ENCODE measurements around the gene PRKCA. TPM values are rescaled to one million over a fixed set of nuclear protein-coding genes. Genes with fewer than 3 reads are reported as not detected.

Gene PRKCA
- total and polyA plus RNA-seq, 9 of the 15 experiments (the other 6 are each of a cell fraction or from before 2014, with no cell fraction given), result 3.2 to 33.0 (median 17.8) TPM

DNA sequence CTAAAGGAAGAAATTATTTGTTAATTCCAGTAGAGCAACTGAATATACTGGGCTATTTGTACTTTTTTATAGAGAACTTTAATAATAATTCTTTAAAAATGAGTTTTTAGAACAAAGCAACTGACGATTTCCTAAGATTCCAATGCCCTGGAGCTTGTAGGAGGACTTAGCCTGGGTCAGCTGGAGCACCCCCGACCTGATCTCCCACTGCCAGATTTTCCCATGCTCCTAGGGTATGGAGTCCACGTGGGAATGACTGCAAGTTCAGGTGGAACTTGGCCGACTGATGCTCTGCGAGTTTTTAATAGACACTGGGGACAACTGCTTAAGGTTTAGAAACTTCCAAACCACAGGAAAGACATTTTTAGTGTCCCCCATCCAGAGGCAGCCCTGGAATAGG is 507.0 kb downstream of the PRKCA start:
- ChIA-PET CTCF (ENCODE audit: low intra/inter-chr PET ratio) (no interaction called here), POLR2A (no interaction called here)
- 28% methylated on average over 5 of the region's 5 CpGs for WGBS (ENCODE audit: insufficient coverage, low coverage, missing lambda C conversion rate)

More for the DNA sequence above, 507.0 kb downstream of the PRKCA start:
- Histone ChIP-seq H3K4me3 (no peak overlapping the region), H3K27me3 (ENCODE audit: control insufficient read depth in 2 of 2, insufficient read depth in 2 of 2, low read length in 2 of 2) (peaks cover 0 to 17% of the 10 kb centered on the region in 2 experiments; a peak in 2 of 5 replicates), H3K36me3 (ENCODE audit: control insufficient read depth, insufficient read depth, low read length) (no peaks in the 10 kb centered on the region), H3K9me1 (ENCODE audit: control insufficient read depth, insufficient read depth, low read length) (no peaks in the 10 kb centered on the region), H2AFZ (ENCODE audit: low read depth, low read length) (no peak overlapping the region), H3K79me2 (ENCODE audit: control insufficient read depth, insufficient read depth, low read length) (no peaks in the 10 kb centered on the region), H3K4me2 (ENCODE audit: insufficient read depth, low read length) (no peak overlapping the region), H3K9me3 (replicated peaks; ENCODE audit: control insufficient read depth, insufficient read depth, low read depth, low read length) (no peaks in the 10 kb centered on the region), H3K4me1 (replicated peaks in 1 of 2; ENCODE audit: control insufficient read depth in 2 of 2, insufficient read depth in 2 of 2, low read length in 2 of 2) (no peaks in the 10 kb centered on the region), H3K27ac (ENCODE audit: extremely low read depth, low read depth, low read length) (no peak overlapping the region), H3K9ac (ENCODE audit: insufficient read depth in 1 of 2, low read depth in 2 of 2, low read length in 2 of 2) (no peak overlapping the region), H4K20me1 (replicated peaks; ENCODE audit: control insufficient read depth, insufficient read depth, low read length) (no peaks in the 10 kb centered on the region)
- TF ChIP-seq HMGN3 (IDR thresholded peaks at IDR 0.05; ENCODE audit: borderline replicate concordance, extremely low read depth, insufficient read length, low read depth, low read length) (no peak), RBM25 (IDR thresholded peaks at IDR 0.05; ENCODE audit: low read depth, low read length, severe bottlenecking) (no peak), ATF7 (IDR thresholded peaks at IDR 0.05) (no peak), CBX5 (IDR thresholded peaks at IDR 0.05; ENCODE audit: borderline replicate concordance, low read depth) (no peak), SIX5 (IDR thresholded peaks at IDR 0.05; ENCODE audit: borderline replicate concordance in 1 of 2, insufficient read depth in 1 of 2, low read depth in 1 of 2, low read length in 2 of 2) (no peak), XRCC5 (IDR thresholded peaks at IDR 0.05; ENCODE audit: low read depth, low read length) (no peak), FOXJ2 (tag; IDR thresholded peaks at IDR 0.05) (no peak), ZNF75A (CRISPR knock-in tag; IDR thresholded peaks at IDR 0.05) (no peak), UBTF (IDR thresholded peaks at IDR 0.05; ENCODE audit: borderline replicate concordance in 1 of 2, low read depth in 2 of 2, low read length in 2 of 2) (no peak), TFE3 (CRISPR knock-in tag; IDR thresholded peaks at IDR 0.05) (no peak)
- TF ChIP-seq, protein P1, sequence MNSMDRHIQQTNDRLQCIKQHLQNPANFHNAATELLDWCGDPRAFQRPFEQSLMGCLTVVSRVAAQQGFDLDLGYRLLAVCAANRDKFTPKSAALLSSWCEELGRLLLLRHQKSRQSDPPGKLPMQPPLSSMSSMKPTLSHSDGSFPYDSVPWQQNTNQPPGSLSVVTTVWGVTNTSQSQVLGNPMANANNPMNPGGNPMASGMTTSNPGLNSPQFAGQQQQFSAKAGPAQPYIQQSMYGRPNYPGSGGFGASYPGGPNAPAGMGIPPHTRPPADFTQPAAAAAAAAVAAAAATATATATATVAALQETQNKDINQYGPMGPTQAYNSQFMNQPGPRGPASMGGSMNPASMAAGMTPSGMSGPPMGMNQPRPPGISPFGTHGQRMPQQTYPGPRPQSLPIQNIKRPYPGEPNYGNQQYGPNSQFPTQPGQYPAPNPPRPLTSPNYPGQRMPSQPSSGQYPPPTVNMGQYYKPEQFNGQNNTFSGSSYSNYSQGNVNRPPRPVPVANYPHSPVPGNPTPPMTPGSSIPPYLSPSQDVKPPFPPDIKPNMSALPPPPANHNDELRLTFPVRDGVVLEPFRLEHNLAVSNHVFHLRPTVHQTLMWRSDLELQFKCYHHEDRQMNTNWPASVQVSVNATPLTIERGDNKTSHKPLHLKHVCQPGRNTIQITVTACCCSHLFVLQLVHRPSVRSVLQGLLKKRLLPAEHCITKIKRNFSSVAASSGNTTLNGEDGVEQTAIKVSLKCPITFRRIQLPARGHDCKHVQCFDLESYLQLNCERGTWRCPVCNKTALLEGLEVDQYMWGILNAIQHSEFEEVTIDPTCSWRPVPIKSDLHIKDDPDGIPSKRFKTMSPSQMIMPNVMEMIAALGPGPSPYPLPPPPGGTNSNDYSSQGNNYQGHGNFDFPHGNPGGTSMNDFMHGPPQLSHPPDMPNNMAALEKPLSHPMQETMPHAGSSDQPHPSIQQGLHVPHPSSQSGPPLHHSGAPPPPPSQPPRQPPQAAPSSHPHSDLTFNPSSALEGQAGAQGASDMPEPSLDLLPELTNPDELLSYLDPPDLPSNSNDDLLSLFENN (IDR thresholded peaks at IDR 0.05; ENCODE audit: low read depth in 2 of 2, low read length in 2 of 2), result no peak
- TF ChIP-seq, protein P2, sequence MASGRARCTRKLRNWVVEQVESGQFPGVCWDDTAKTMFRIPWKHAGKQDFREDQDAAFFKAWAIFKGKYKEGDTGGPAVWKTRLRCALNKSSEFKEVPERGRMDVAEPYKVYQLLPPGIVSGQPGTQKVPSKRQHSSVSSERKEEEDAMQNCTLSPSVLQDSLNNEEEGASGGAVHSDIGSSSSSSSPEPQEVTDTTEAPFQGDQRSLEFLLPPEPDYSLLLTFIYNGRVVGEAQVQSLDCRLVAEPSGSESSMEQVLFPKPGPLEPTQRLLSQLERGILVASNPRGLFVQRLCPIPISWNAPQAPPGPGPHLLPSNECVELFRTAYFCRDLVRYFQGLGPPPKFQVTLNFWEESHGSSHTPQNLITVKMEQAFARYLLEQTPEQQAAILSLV (tag; IDR thresholded peaks at IDR 0.05), result no peak
- intact Hi-C loops (cut with micrococcal nuclease), result no loop called here
- DNase-seq (ENCODE audit: extremely low read depth in 1 of 4, low spot score in 3 of 4) (no peak), FAIRE-seq (no peak), ATAC-seq (no peak)
- no TSS peak for BruUV-seq (replicated peaks)
- in situ Hi-C loops (cut with MboI), result no loop called here

Data from K562 (cell line).